H7 (cell line): ENCODE results near the gene CASKIN1. TPM values are rescaled to one million over a fixed set of nuclear protein-coding genes. Genes with fewer than 3 reads are reported as not detected.

ENCODE experiments used
- DNase-seq: peaks from one replicate; pipeline ENCODE4 v3.0.0; 2012
- H3K27me3 ChIP-seq: 2 replicates; pipeline ENCODE4 v1.6.0; 2011; ENCODE audit warnings: mild to moderate bottlenecking, low read length; ENCODE audit not compliant: control insufficient read depth, insufficient read depth
- H3K36me3 ChIP-seq: replicated peaks from 2 replicates; pipeline ENCODE4 v1.5.1; 2011; ENCODE audit warnings: low read length; ENCODE audit not compliant: control insufficient read depth, insufficient read depth
- H3K4me3 ChIP-seq: 2 replicates; pipeline ENCODE4 v1.5.1; 2011; ENCODE audit warnings: low read depth, mild to moderate bottlenecking, control low read depth, low read length, moderate library complexity; ENCODE audit not compliant: insufficient read depth
- total RNA-seq: library from RNA; depleted of rRNA; stranded (reverse); fragments of >200 nt; shearing (Covaris generic); gene quantifications from 2 replicates; pipeline ENCODE4 v1.2.3, GENCODE V29; 2014

The CASKIN1 gene
- total RNA-seq, 1 experiment from 2014 or later = 2.0 TPM

GRCh38 chr16:2235695-2236336, 39.4 kb upstream of the CASKIN1 start:
- Histone ChIP-seq H3K36me3 (peaks cover 1% of the 10 kb centered on the region; the same call in 1 of the 2 replicates), H3K4me3 (no peak overlapping the region), H3K27me3 (peaks cover 22% of the 10 kb centered on the region)
- no peak for DNase-seq

GRCh38 chr16:2235234-2235651, 38.8 kb upstream of the CASKIN1 start:
- Histone ChIP-seq H3K4me3 (no peak overlapping the region), H3K27me3 (peaks cover 22% of the 10 kb centered on the region), H3K36me3 (peaks cover 1% of the 10 kb centered on the region; the same call in 1 of the 2 replicates)
- peak; percentile 62 for DNase-seq

GRCh38 chr16:2234813-2235170, 38.4 kb upstream of the CASKIN1 start:
- Histone ChIP-seq H3K4me3 (no peak overlapping the region), H3K36me3 (peaks cover 1% of the 10 kb centered on the region; the same call in 1 of the 2 replicates), H3K27me3 (peaks cover 22% of the 10 kb centered on the region)
- DNase-seq = peak; percentile 68

GRCh38 chr16:2233872-2234812, 37.7 kb upstream of the CASKIN1 start:
- H3K4me3 ChIP-seq = no peak overlapping the region
- peak; percentile 51 for DNase-seq
- H3K36me3 ChIP-seq = peaks cover 3% of the 10 kb centered on the region; the same call in 1 of the 2 replicates
- peaks cover 22% of the 10 kb centered on the region for H3K27me3 ChIP-seq

GRCh38 chr16:2233046-2233775, 36.8 kb upstream of the CASKIN1 start:
- Histone ChIP-seq H3K27me3 (peaks cover 21% of the 10 kb centered on the region), H3K36me3 (peaks cover 3% of the 10 kb centered on the region; the same call in 1 of the 2 replicates), H3K4me3 (no peak overlapping the region)
- peak; percentile 47 for DNase-seq

GRCh38 chr16:2232094-2232990, 35.9 kb upstream of the CASKIN1 start:
- Histone ChIP-seq H3K36me3 (peaks cover 4% of the 10 kb centered on the region; the same call in 1 of the 2 replicates), H3K4me3 (no peak overlapping the region), H3K27me3 (peaks cover 13% of the 10 kb centered on the region)
- no peak for DNase-seq

GRCh38 chr16:2231016-2231931, 34.9 kb upstream of the CASKIN1 start:
- Histone ChIP-seq H3K4me3 (no peak overlapping the region), H3K36me3 (peaks cover 6% of the 10 kb centered on the region; the same call in 1 of the 2 replicates), H3K27me3 (peaks cover 2% of the 10 kb centered on the region)
- no peak for DNase-seq

GRCh38 chr16:2230376-2230775, 34.0 kb upstream of the CASKIN1 start:
- Histone ChIP-seq H3K36me3 (peaks cover 6% of the 10 kb centered on the region; the same call in 1 of the 2 replicates), H3K27me3 (no peaks in the 10 kb centered on the region), H3K4me3 (no peak overlapping the region)
- no peak for DNase-seq

- Histone ChIP-seq H3K27me3 (no peaks in the 10 kb centered on the region), H3K36me3 (peaks cover 6% of the 10 kb centered on the region; the same call in 1 of the 2 replicates), H3K4me3 (no peak overlapping the region)
- DNase-seq = no peak
Observed at GRCh38 chr16:2229632-2230250, 33.3 kb upstream of the CASKIN1 start.

GRCh38 chr16:2229091-2229490, 32.7 kb upstream of the CASKIN1 start:
- Histone ChIP-seq H3K4me3 (no peak overlapping the region), H3K36me3 (peaks cover 6% of the 10 kb centered on the region; the same call in 1 of the 2 replicates), H3K27me3 (no peaks in the 10 kb centered on the region)
- no peak for DNase-seq

GRCh38 chr16:2228161-2228824, 31.9 kb upstream of the CASKIN1 start:
- H3K27me3 ChIP-seq = no peaks in the 10 kb centered on the region
- no peak for DNase-seq
- H3K36me3 ChIP-seq = peaks cover 6% of the 10 kb centered on the region; the same call in 1 of the 2 replicates
- no peak overlapping the region for H3K4me3 ChIP-seq

GRCh38 chr16:2226918-2227317, 30.5 kb upstream of the CASKIN1 start:
- H3K27me3 ChIP-seq = no peaks in the 10 kb centered on the region
- no peak for DNase-seq
- H3K36me3 ChIP-seq = peaks cover 6% of the 10 kb centered on the region; the same call in 1 of the 2 replicates
- no peak overlapping the region for H3K4me3 ChIP-seq
